ENCODE data around the gene RGS6. TPM values are rescaled to one million over a fixed set of nuclear protein-coding genes. Genes with fewer than 3 reads are reported as not detected.

RGS6 gene
- total RNA-seq, 1 donor from 2014 or later = 1.6 TPM

GRCh38 chr14:71967704-71968103, 35.5 kb downstream of the RGS6 start:
- H3K36me3 Mint-ChIP-seq = no peaks in the 10 kb centered on the region
- no peaks in the 10 kb centered on the region for H3K4me1 Mint-ChIP-seq (ENCODE audit: unreplicated experiment)
- H3K27me3 Mint-ChIP-seq = peaks cover 5% of the 10 kb centered on the region
- DNase-seq (ENCODE audit: extremely low spot score, unreplicated experiment) = no peak
- TF ChIP-seq CTCF (conservative IDR thresholded peaks at IDR 0.05) = no peak
- no peak overlapping the region for H3K27ac Mint-ChIP-seq
- no peak overlapping the region for H3K4me3 Mint-ChIP-seq
- no peaks in the 10 kb centered on the region for H3K9me3 Mint-ChIP-seq

DNA sequence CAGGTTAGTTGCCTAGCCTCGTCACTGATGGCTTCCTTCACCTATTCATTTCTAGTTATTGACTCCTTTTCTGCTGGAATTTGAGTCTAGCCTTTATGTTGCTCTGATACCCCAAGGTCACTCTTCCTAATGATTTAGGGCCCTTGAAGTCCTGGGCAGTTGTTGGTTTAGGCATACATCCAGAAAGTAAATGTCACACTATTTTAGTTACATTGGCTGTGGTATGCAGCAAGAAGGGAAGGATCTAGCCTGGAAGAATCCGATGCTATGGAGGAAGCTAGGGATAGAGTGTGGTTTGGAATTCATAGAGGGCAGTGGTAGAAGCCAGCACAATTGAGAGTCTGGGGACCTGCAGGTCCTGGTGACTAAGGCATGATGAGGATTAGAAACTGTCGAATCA, 38.0 kb downstream of the RGS6 start:
- TF ChIP-seq CTCF (conservative IDR thresholded peaks at IDR 0.05) = no peak
- H3K4me3 Mint-ChIP-seq = no peak overlapping the region
- H3K4me1 Mint-ChIP-seq (ENCODE audit: unreplicated experiment) = no peaks in the 10 kb centered on the region
- DNase-seq (ENCODE audit: extremely low spot score, unreplicated experiment) = no peak
- no peaks in the 10 kb centered on the region for H3K36me3 Mint-ChIP-seq
- no peaks in the 10 kb centered on the region for H3K9me3 Mint-ChIP-seq
- H3K27me3 Mint-ChIP-seq = peaks cover 3% of the 10 kb centered on the region
- no peak overlapping the region for H3K27ac Mint-ChIP-seq

DNA sequence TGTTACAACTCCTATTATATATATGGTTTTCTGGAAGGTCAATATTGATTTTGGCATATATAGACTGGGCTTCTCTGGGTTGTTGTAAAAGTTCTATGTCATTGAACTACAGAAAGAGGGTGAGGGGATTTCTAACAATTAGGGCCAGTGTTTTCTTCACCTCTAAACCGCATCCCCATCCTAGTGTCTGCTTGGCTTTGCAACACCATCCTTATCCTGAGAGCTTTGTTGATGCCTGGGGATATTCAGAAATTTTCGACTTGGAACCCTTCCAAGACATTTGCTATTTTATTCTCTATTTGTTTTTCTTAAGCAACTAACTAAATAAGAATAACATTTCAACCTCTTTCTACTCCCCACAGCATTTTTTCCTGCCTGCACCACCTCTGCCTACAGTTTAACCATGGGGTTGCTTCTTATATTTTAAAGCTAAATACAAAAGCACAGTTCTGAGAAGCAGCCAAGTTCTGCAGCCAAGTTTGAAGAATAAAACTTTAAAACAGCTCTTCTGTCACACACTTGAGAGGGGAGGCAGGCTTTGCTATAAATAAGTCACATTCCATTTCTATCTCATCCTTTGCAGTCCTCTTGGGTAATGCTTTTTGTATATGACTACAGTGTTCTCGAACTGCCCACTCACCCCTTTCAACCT, 53.4 kb downstream of the RGS6 start:
- H3K4me3 Mint-ChIP-seq = no peak overlapping the region

GRCh38 chr14:71988476-71988875, 56.2 kb downstream of the RGS6 start:
- H3K4me3 Mint-ChIP-seq = no peak overlapping the region
- H3K9me3 Mint-ChIP-seq = no peaks in the 10 kb centered on the region
- H3K4me1 Mint-ChIP-seq (ENCODE audit: unreplicated experiment) = peaks cover 4% of the 10 kb centered on the region
- DNase-seq (ENCODE audit: extremely low spot score, unreplicated experiment) = no peak
- no peak overlapping the region for H3K27ac Mint-ChIP-seq
- no peaks in the 10 kb centered on the region for H3K27me3 Mint-ChIP-seq
- no peak for TF ChIP-seq CTCF (conservative IDR thresholded peaks at IDR 0.05)
- no peaks in the 10 kb centered on the region for H3K36me3 Mint-ChIP-seq

More for the DNA sequence above, 53.4 kb downstream of the RGS6 start:
- TF ChIP-seq CTCF (conservative IDR thresholded peaks at IDR 0.05) = no peak
- Mint-ChIP-seq H3K36me3 (no peaks in the 10 kb centered on the region), H3K27me3 (no peaks in the 10 kb centered on the region), H3K9me3 (no peaks in the 10 kb centered on the region), H3K27ac (no peak overlapping the region), H3K4me1 (ENCODE audit: unreplicated experiment) (peaks cover 4% of the 10 kb centered on the region)
- DNase-seq (ENCODE audit: extremely low spot score, unreplicated experiment) = no peak

DNA sequence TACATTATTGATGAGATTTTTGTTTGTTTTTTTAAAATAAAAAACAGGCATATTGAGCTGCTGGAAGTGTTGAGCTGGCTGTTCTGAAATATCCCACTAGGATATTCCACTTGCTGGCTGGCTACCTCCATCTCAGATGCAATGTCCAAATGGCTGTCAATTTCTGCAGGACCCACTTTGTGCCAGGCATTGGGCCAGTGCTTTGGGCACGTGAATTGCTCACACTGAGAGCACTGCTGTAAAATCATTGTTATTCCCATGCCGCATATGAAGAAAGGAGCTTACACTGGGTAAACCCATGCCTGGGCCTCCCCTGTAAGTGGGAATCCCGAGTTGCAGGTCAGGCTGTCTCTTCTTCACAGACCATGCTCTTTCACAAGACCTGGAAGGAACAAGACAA, 56.7 kb downstream of the RGS6 start:
- H3K27me3 Mint-ChIP-seq = no peaks in the 10 kb centered on the region

More for the DNA sequence above, 56.7 kb downstream of the RGS6 start:
- TF ChIP-seq CTCF (conservative IDR thresholded peaks at IDR 0.05) = no peak
- Mint-ChIP-seq H3K9me3 (no peaks in the 10 kb centered on the region), H3K36me3 (no peaks in the 10 kb centered on the region), H3K27ac (no peak overlapping the region), H3K4me3 (no peak overlapping the region), H3K4me1 (ENCODE audit: unreplicated experiment) (peaks cover 4% of the 10 kb centered on the region)
- no peak for DNase-seq (ENCODE audit: extremely low spot score, unreplicated experiment)
